ENCODE results near the gene WDR54. TPM values are rescaled to one million over a fixed set of nuclear protein-coding genes. Genes with fewer than 3 reads are reported as not detected.

Gene WDR54
- total and polyA plus RNA-seq, 12 donors = 6.4 to 23.9 (median 14.5) TPM

- intact Hi-C loops (cut with DNase I) = no loop called here
- Histone ChIP-seq H3K9me3 (replicated peaks in 1 of 3) (no peaks in the 10 kb centered on the region), H3K36me3 (replicated peaks in 1 of 2) (peaks cover 0 to 36% of the 10 kb centered on the region in 2 donors), H3K27ac (no peak overlapping the region), H3K4me1 (replicated peaks in 1 of 2) (peaks cover 5 to 6% of the 10 kb centered on the region in 2 donors), H3K27me3 (no peaks in the 10 kb centered on the region), H3K4me3 (no peak overlapping the region)
- DNase-seq = no peak
- WGBS, 4 donors = 58 to 77% (median 74%) methylated on average over 5 of the region's 5 CpGs
- no peak for TF ChIP-seq POLR2A (IDR thresholded peaks at IDR 0.05)
- TF ChIP-seq, protein P1, sequence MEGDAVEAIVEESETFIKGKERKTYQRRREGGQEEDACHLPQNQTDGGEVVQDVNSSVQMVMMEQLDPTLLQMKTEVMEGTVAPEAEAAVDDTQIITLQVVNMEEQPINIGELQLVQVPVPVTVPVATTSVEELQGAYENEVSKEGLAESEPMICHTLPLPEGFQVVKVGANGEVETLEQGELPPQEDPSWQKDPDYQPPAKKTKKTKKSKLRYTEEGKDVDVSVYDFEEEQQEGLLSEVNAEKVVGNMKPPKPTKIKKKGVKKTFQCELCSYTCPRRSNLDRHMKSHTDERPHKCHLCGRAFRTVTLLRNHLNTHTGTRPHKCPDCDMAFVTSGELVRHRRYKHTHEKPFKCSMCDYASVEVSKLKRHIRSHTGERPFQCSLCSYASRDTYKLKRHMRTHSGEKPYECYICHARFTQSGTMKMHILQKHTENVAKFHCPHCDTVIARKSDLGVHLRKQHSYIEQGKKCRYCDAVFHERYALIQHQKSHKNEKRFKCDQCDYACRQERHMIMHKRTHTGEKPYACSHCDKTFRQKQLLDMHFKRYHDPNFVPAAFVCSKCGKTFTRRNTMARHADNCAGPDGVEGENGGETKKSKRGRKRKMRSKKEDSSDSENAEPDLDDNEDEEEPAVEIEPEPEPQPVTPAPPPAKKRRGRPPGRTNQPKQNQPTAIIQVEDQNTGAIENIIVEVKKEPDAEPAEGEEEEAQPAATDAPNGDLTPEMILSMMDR (IDR thresholded peaks at IDR 0.05) = no peak
These were observed 2.8 kb downstream of the WDR54 start for GRCh38 chr2:74424139-74424992.

- TF ChIP-seq POLR2A (IDR thresholded peaks at IDR 0.05) = no peak
- TF ChIP-seq, protein P1 (IDR thresholded peaks at IDR 0.05) = no peak
- peaks cover 5 to 6% of the 10 kb centered on the region in 2 donors for H3K4me1 ChIP-seq (replicated peaks in 1 of 2)
- peaks cover 0 to 42% of the 10 kb centered on the region in 2 donors for H3K36me3 ChIP-seq (replicated peaks in 1 of 2)
- DNase-seq = no peak
- 73 to 88% (median 84%) methylated on average over 3 to 5 of the region's 5 CpGs for WGBS, 4 donors
- no peaks in the 10 kb centered on the region for H3K27me3 ChIP-seq
- H3K27ac ChIP-seq = no peak overlapping the region
- H3K9me3 ChIP-seq (replicated peaks in 1 of 3) = no peaks in the 10 kb centered on the region
- no peak overlapping the region for H3K4me3 ChIP-seq
- intact Hi-C loops (cut with DNase I) = no loop called here
These were observed 3.5 kb downstream of the WDR54 start for GRCh38 chr2:74424995-74425406.

GRCh38 chr2:74425523-74425922 is 4.0 kb downstream of the WDR54 start:
- no peak for DNase-seq
- WGBS, 4 donors = 74 to 90% (median 85%) methylated on average over 4 to 7 of the region's 7 CpGs

DNA sequence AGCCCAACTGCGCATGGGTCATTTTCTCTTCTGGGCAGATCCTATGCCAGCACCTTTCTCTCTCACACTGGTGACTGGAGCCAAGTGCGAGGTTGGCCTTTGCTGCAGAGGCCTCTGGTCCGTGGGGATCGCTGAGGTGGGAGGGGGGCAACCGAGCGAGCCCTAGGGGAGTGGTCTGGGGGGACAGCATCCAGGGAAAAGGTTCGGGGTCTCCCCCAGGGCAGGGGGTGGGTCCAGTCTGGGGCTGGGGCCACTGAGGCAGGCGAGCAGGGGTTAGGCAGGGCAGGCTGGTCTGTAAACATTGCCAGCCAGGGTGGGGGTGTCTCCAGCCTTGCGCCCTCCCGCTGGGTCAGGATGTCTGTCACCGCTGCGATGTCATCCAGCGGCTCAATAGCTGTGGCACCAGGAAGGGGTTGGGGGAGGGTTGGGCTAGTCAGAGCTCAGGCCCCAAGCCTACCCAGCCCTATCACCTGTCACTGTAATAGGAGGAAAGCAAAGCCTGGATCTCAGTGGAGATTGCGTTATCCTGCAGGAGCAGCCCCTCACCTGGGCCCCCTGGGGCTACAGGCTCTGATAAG is 4.7 kb downstream of the WDR54 start:
- no peaks in the 10 kb centered on the region for H3K9me3 ChIP-seq (replicated peaks in 1 of 3)
- TF ChIP-seq POLR2A (IDR thresholded peaks at IDR 0.05) = no peak
- TF ChIP-seq, protein P1 (IDR thresholded peaks at IDR 0.05) = no peak
- H3K36me3 ChIP-seq (replicated peaks in 1 of 2) = peaks cover 0 to 53% of the 10 kb centered on the region in 2 donors
- no peak overlapping the region for H3K4me3 ChIP-seq
- H3K4me1 ChIP-seq (replicated peaks in 1 of 2) = peaks cover under 1 to 5% of the 10 kb centered on the region in 2 donors
- 87 to 90% (median 88%) methylated on average over 6 to 14 of the region's 14 CpGs for whole genome bisulfite sequencing, 4 donors
- no peak for DNase-seq
- no peaks in the 10 kb centered on the region for H3K27me3 ChIP-seq
- intact Hi-C loops (cut with DNase I) = no loop called here
- H3K27ac ChIP-seq = no peak overlapping the region

More at GRCh38 chr2:74425523-74425922, 4.0 kb downstream of the WDR54 start:
- intact Hi-C loops (cut with DNase I) = no loop called here
- Histone ChIP-seq H3K4me1 (replicated peaks in 1 of 2) (peaks cover 5 to 6% of the 10 kb centered on the region in 2 donors), H3K36me3 (replicated peaks in 1 of 2) (peaks cover 0 to 47% of the 10 kb centered on the region in 2 donors), H3K27me3 (no peaks in the 10 kb centered on the region), H3K4me3 (no peak overlapping the region), H3K27ac (no peak overlapping the region), H3K9me3 (replicated peaks in 1 of 3) (no peaks in the 10 kb centered on the region)
- TF ChIP-seq POLR2A (IDR thresholded peaks at IDR 0.05) = no peak
- TF ChIP-seq, protein P1 (IDR thresholded peaks at IDR 0.05) = no peak

Measured in adrenal gland (tissue), 12 donors.